DOHH2 (cell line): ENCODE data around the gene GTSE1.

Experiments used
- H3F3A ChIP-seq: fragments of 200-600 bp; sonication (generic), shearing (Covaris generic); 2 replicates; pipeline ENCODE4 v1.6.0; 2016; ENCODE audit warnings: antibody characterized with exemption, mild to moderate bottlenecking; ENCODE audit not compliant: control insufficient read depth, insufficient read depth
- H3K27ac ChIP-seq: fragments of 200-600 bp; sonication (generic); 2 replicates; pipeline ENCODE4 v1.5.1; 2014; ENCODE audit warnings: low read depth, mild to moderate bottlenecking, low read length, moderate library complexity
- H3K27me3 ChIP-seq: fragments of 200-600 bp; sonication (generic); 2 replicates; pipeline ENCODE4 v1.6.1; 2014; ENCODE audit warnings: mild to moderate bottlenecking, low read length, mixed read lengths; ENCODE audit not compliant: control insufficient read depth
- H3K36me3 ChIP-seq: fragments of 200-600 bp; sonication (generic); 2 replicates; pipeline ENCODE4 v1.6.1; 2014; ENCODE audit warnings: mild to moderate bottlenecking, low read length, moderate library complexity, mixed read lengths; ENCODE audit not compliant: control insufficient read depth
- H3K4me1 ChIP-seq: fragments of 200-600 bp; sonication (generic); 2 replicates; pipeline ENCODE4 v1.6.1; 2014; ENCODE audit warnings: mild to moderate bottlenecking, low read length, mixed read lengths; ENCODE audit not compliant: control insufficient read depth
- H3K4me2 ChIP-seq: fragments of 200-600 bp; sonication (generic); 2 replicates; pipeline ENCODE4 v1.6.0; 2014; ENCODE audit warnings: mild to moderate bottlenecking, low read length, moderate library complexity
- H3K4me3 ChIP-seq: fragments of 200-600 bp; sonication (generic); 2 replicates; pipeline ENCODE4 v1.5.1; 2014; ENCODE audit warnings: mild to moderate bottlenecking, low read length, mixed read lengths
- H3K79me2 ChIP-seq: fragments of 200-600 bp; sonication (generic); 2 replicates; pipeline ENCODE4 v1.6.1; 2014; ENCODE audit warnings: mild to moderate bottlenecking, low read length, mixed read lengths; ENCODE audit not compliant: control insufficient read depth
- H3K9me2 ChIP-seq: fragments of 200-600 bp; sonication (generic); replicated peaks from 2 replicates; pipeline ENCODE4 v1.6.1; 2014; ENCODE audit warnings: mild to moderate bottlenecking, low read length, mixed read lengths; ENCODE audit not compliant: control insufficient read depth
- H3K9me3 ChIP-seq: fragments of 200-600 bp; sonication (generic); 2 replicates; pipeline ENCODE4 v1.6.1; 2014; ENCODE audit warnings: antibody characterized with exemption, low read length, mixed read lengths; ENCODE audit not compliant: control insufficient read depth, insufficient read depth
- H4K20me1 ChIP-seq: fragments of 200-600 bp; sonication (generic); 2 replicates; pipeline ENCODE4 v1.6.0; 2014; ENCODE audit warnings: low read depth, mild to moderate bottlenecking, antibody characterized with exemption, low read length, moderate library complexity; ENCODE audit not compliant: control insufficient read depth, insufficient read depth
- CTCF ChIP-seq: fragments of 200-600 bp; sonication (generic); IDR thresholded peaks from one replicate; pipeline ENCODE4 v1.5.1; 2014; ENCODE audit warnings: antibody characterized with exemption, mild to moderate bottlenecking, low read depth, low read length; ENCODE audit not compliant: poor library complexity, severe bottlenecking
- EZH2phosphoT487 ChIP-seq: fragments of 200-600 bp; sonication (generic); IDR thresholded peaks from 2 replicates; pipeline ENCODE4 v1.6.1; 2017; ENCODE audit warnings: borderline replicate concordance, mild to moderate bottlenecking, antibody characterized with exemption, low read length, moderate library complexity, mixed read lengths

GTSE1 gene

GRCh38 chr22:46370584-46371291 is 74.1 kb downstream of the GTSE1 start:
- no peaks in the 10 kb centered on the region for H3K4me1 ChIP-seq
- no peaks in the 10 kb centered on the region for H3K27me3 ChIP-seq
- H3K36me3 ChIP-seq = no peaks in the 10 kb centered on the region
- no peak overlapping the region for H3K4me2 ChIP-seq
- H3K79me2 ChIP-seq = no peaks in the 10 kb centered on the region
- H3F3A ChIP-seq = no peaks in the 10 kb centered on the region
- no peak overlapping the region for H3K27ac ChIP-seq
- no peak for TF ChIP-seq EZH2phosphoT487
- no peak for TF ChIP-seq CTCF
- H3K9me3 ChIP-seq = peaks cover under 1% of the 10 kb centered on the region; the same call in 1 of the 2 replicates
- no peak overlapping the region for H3K4me3 ChIP-seq
- no peaks in the 10 kb centered on the region for H3K9me2 ChIP-seq
- H4K20me1 ChIP-seq = no peaks in the 10 kb centered on the region

GRCh38 chr22:46371623-46372226 is 75.1 kb downstream of the GTSE1 start:
- H3K4me3 ChIP-seq = no peak overlapping the region
- H3K27me3 ChIP-seq = no peaks in the 10 kb centered on the region
- TF ChIP-seq CTCF = no peak
- TF ChIP-seq EZH2phosphoT487 = no peak
- H3K9me2 ChIP-seq = no peaks in the 10 kb centered on the region
- H3K4me2 ChIP-seq = no peak overlapping the region
- H3K27ac ChIP-seq = no peak overlapping the region
- no peaks in the 10 kb centered on the region for H3K4me1 ChIP-seq
- no peaks in the 10 kb centered on the region for H3K36me3 ChIP-seq
- H3F3A ChIP-seq = no peaks in the 10 kb centered on the region
- no peaks in the 10 kb centered on the region for H4K20me1 ChIP-seq
- peaks cover 8% of the 10 kb centered on the region; the same call in 1 of the 2 replicates for H3K9me3 ChIP-seq
- no peaks in the 10 kb centered on the region for H3K79me2 ChIP-seq

GRCh38 chr22:46372686-46373085 is 76.0 kb downstream of the GTSE1 start:
- H3K36me3 ChIP-seq = no peaks in the 10 kb centered on the region
- H3F3A ChIP-seq = no peaks in the 10 kb centered on the region
- H3K79me2 ChIP-seq = no peaks in the 10 kb centered on the region
- H4K20me1 ChIP-seq = no peaks in the 10 kb centered on the region
- H3K9me2 ChIP-seq = no peaks in the 10 kb centered on the region
- peaks cover 8% of the 10 kb centered on the region; the same call in 1 of the 2 replicates for H3K9me3 ChIP-seq
- H3K27ac ChIP-seq = no peak overlapping the region
- no peaks in the 10 kb centered on the region for H3K27me3 ChIP-seq
- H3K4me1 ChIP-seq = no peaks in the 10 kb centered on the region
- no peak for TF ChIP-seq CTCF
- no peak for TF ChIP-seq EZH2phosphoT487
- no peak overlapping the region for H3K4me3 ChIP-seq
- no peak overlapping the region for H3K4me2 ChIP-seq
